IMR-90 (cell line): ENCODE results near the gene CBX3. TPM values are rescaled to one million over a fixed set of nuclear protein-coding genes. Genes with fewer than 3 reads are reported as not detected.
A peak's percentile ranks its signal among the peaks of the same experiment; 100 is the strongest.

Experiments used
- ATAC-seq: fragments of 200-7000 bp; cut with Tn5 transposase; 2 replicates; pipeline ENCODE4 v1.9.1; 2020; ENCODE audit warnings: low read depth, mild to moderate bottlenecking, moderate library complexity
- BruUV-seq: library from RNA; stranded (reverse); fragments of 400-500 nt; replicated peaks from 2 replicates; lab custom pipeline; 2021; lab: Mats Ljungman, UMichigan
- CTCF ChIA-PET: fragments of 300-600 bp; formaldehyde crosslinking; extraction: SDS; loops from one replicate; lab custom pipeline; 2021; ENCODE audit warnings: antibody characterized with exemption; lab: Yijun Ruan, JAX
- POLR2A ChIA-PET: fragments of 300-600 bp; sonication (Branson Sonifier 250); formaldehyde crosslinking; loops from one replicate; lab custom pipeline; 2022; ENCODE audit warnings: antibody characterized with exemption; ENCODE audit not compliant: unreplicated experiment; lab: Charles Lee
- DNase-seq: peaks from one replicate; pipeline ENCODE4 v3.0.0; 2013
- H2AFZ ChIP-seq: replicated peaks from 2 replicates; pipeline ENCODE3; 2013; ENCODE audit warnings: low read length, mild to moderate bottlenecking; ENCODE audit not compliant: poor library complexity
- H2AK5ac ChIP-seq: 2 replicates; pipeline ENCODE4 v1.6.1; 2013; ENCODE audit warnings: low read depth, low read length, inconsistent platforms
- H2AK9ac ChIP-seq: replicated peaks from 2 replicates; pipeline ENCODE3; 2013; ENCODE audit warnings: mild to moderate bottlenecking, low read depth, low read length, moderate library complexity; ENCODE audit not compliant: poor library complexity
- H2BK120ac ChIP-seq: 2 replicates; pipeline ENCODE4 v1.6.1; 2013; ENCODE audit warnings: low read depth, low read length, inconsistent platforms
- H2BK15ac ChIP-seq: 3 replicates; pipeline ENCODE4 v1.6.1; 2013; ENCODE audit warnings: low read depth, low read length, inconsistent platforms
- H2BK20ac ChIP-seq: 2 replicates; pipeline ENCODE4 v1.6.1; 2013; ENCODE audit warnings: low read depth, mild to moderate bottlenecking, inconsistent platforms, low read length, moderate library complexity
- H2BK5ac ChIP-seq: 2 replicates; pipeline ENCODE4 v1.6.1; 2013; ENCODE audit warnings: mild to moderate bottlenecking, low read depth, low read length, inconsistent platforms; ENCODE audit not compliant: poor library complexity, severe bottlenecking
- H3K14ac ChIP-seq: replicated peaks from 2 replicates; pipeline ENCODE4 v1.6.1; 2013; ENCODE audit warnings: low read depth, low read length, inconsistent platforms
- H3K18ac ChIP-seq: 2 replicates; pipeline ENCODE4 v1.6.1; 2013; ENCODE audit warnings: low read depth, low read length, control low read depth
- H3K23ac ChIP-seq: 2 replicates; pipeline ENCODE4 v1.6.1; 2013; ENCODE audit warnings: low read depth, low read length, inconsistent platforms
- H3K27ac ChIP-seq: 2 replicates; pipeline ENCODE4 v1.5.1; 2013; ENCODE audit warnings: mild to moderate bottlenecking, control low read depth, low read length; ENCODE audit not compliant: insufficient read depth
- H3K27me3 ChIP-seq: 2 replicates; pipeline ENCODE4 v1.6.1; 2013; ENCODE audit warnings: low read length; ENCODE audit not compliant: control insufficient read depth, insufficient read depth
- H3K36me3 ChIP-seq: 2 replicates; pipeline ENCODE4 v1.6.1; 2013; ENCODE audit warnings: low read length, mixed read lengths; ENCODE audit not compliant: control insufficient read depth, insufficient read depth
- H3K4ac ChIP-seq: 2 replicates; pipeline ENCODE4 v1.6.1; 2013; ENCODE audit warnings: low read depth, low read length, inconsistent platforms
- H3K4me1 ChIP-seq: 2 replicates; pipeline ENCODE4 v1.6.1; 2013; ENCODE audit warnings: low read length, mixed read lengths; ENCODE audit not compliant: control insufficient read depth, insufficient read depth
- H3K4me2 ChIP-seq: 2 replicates; pipeline ENCODE4 v1.6.1; 2013; ENCODE audit warnings: low read depth, mild to moderate bottlenecking, control low read depth, low read length, moderate library complexity
- H3K4me3 ChIP-seq: 2 replicates; pipeline ENCODE4 v1.5.1; 2013; ENCODE audit warnings: low read depth, mild to moderate bottlenecking, control low read depth, low read length, moderate library complexity; ENCODE audit not compliant: insufficient read depth
- H3K56ac ChIP-seq: 2 replicates; pipeline ENCODE4 v1.6.1; 2013; ENCODE audit warnings: low read length, inconsistent platforms; ENCODE audit not compliant: insufficient read depth; ENCODE audit errors: extremely low read depth
- H3K79me1 ChIP-seq, 2 experiments: 2 replicates each; pipeline ENCODE4 v1.6.1; 2013; ENCODE audit warnings: low read length in 2 of 2, inconsistent platforms in 1 of 2, low read depth in 1 of 2
- H3K9ac ChIP-seq: 2 replicates; pipeline ENCODE4 v1.6.1; 2013; ENCODE audit warnings: low read depth, low read length, control low read depth
- H3K9me1 ChIP-seq: 2 replicates; pipeline ENCODE4 v1.6.1; 2013; ENCODE audit warnings: low read length, inconsistent platforms; ENCODE audit not compliant: insufficient read depth
- H3K9me3 ChIP-seq: 2 replicates; pipeline ENCODE4 v1.6.1; 2013; ENCODE audit warnings: low read length; ENCODE audit not compliant: control insufficient read depth, insufficient read depth
- H4K20me1 ChIP-seq: 2 replicates; pipeline ENCODE4 v1.6.1; 2013; ENCODE audit warnings: low read length, inconsistent platforms; ENCODE audit not compliant: insufficient read depth
- H4K5ac ChIP-seq: 2 replicates; pipeline ENCODE4 v1.6.1; 2013; ENCODE audit warnings: mild to moderate bottlenecking, low read depth, low read length, control low read depth
- H4K8ac ChIP-seq, 2 experiments: 2 replicates each; pipeline ENCODE4 v1.6.1; 2013; ENCODE audit warnings: low read depth in 2 of 2, low read length in 2 of 2, control low read depth in 1 of 2, inconsistent platforms in 1 of 2
- H4K91ac ChIP-seq: 2 replicates; pipeline ENCODE4 v1.6.1; 2013; ENCODE audit warnings: low read depth, low read length, inconsistent platforms; ENCODE audit not compliant: insufficient read depth
- FOS ChIP-seq: fragments of 150-350 bp; IDR thresholded peaks from 2 replicates; pipeline ENCODE4 v1.6.1; 2016; ENCODE audit warnings: low read depth, low read length
- NFE2L2 ChIP-seq: fragments of 150-350 bp; IDR thresholded peaks from 2 replicates; pipeline ENCODE4 v1.6.1; 2016; ENCODE audit warnings: low read depth, mild to moderate bottlenecking, low read length
- WGBS, 2 experiments: methylation state at CpG; one replicate each; pipeline versions ENCODE4 v1.1.5 to v1.1.7; 2013; ENCODE audit warnings: missing lambda C conversion rate in 2 of 2; ENCODE audit not compliant: insufficient read length in 1 of 2; ENCODE audit errors: extremely low coverage in 2 of 2; 5-methylcytosine and 5-hydroxymethylcytosine counted together
- dilution Hi-C: fragments of 300-500 bp; cut with HindIII; formaldehyde crosslinking; loops from one replicate; pipeline ENCODE4 v1.14.3; 2018; ENCODE audit warnings: low sequenced_read_pairs; ENCODE audit not compliant: unreplicated experiment
- in situ Hi-C: fragments of 300-500 bp; cut with MboI; formaldehyde crosslinking; loops from 3 replicates; pipeline ENCODE4 v1.14.3; 2019; ENCODE audit warnings: low sequenced_read_pairs, inconsistent platforms, mixed read lengths
- intact Hi-C: fragments of 100-400 bp; cut with micrococcal nuclease; formaldehyde crosslinking; loops from 2 replicates; pipeline ENCODE4 v1.10.0; 2022
- polyA plus RNA-seq, 3 experiments: library from polyadenylated mRNA; depleted of rRNA; stranded (reverse); fragments of >200 nt; gene quantifications; 2 replicates each; pipeline ENCODE4 v1.2.3, GENCODE V29; 2012; ENCODE audit warnings: low replicate concordance in 1 of 3
- total RNA-seq: library from RNA; depleted of rRNA; stranded (reverse); fragments of >200 nt; gene quantifications from 2 replicates; pipeline ENCODE4 v1.2.3, GENCODE V29; 2012

Gene CBX3
- total and polyA plus RNA-seq, 2 of the 4 experiments (the other 2 are of a cell fraction) = 38.2 to 76.5 TPM

GRCh38 chr7:26156451-26157420, 44.8 kb upstream of the CBX3 start:
- TF ChIP-seq NFE2L2 = no peak
- TF ChIP-seq FOS = peak; percentile 47

More at GRCh38 chr7:26156451-26157420, 44.8 kb upstream of the CBX3 start:
- in situ Hi-C loops = no loop called here
- Histone ChIP-seq H4K8ac (peak overlapping the region; percentile 14 to 84; a peak in 3 of 4 replicates), H3K18ac (peak overlapping the region; percentile 87; the same call in 1 of the 2 replicates), H3K9me3 (no peaks in the 10 kb centered on the region), H4K91ac (peak overlapping the region; percentile 83), H3K4me1 (peaks cover 32% of the 10 kb centered on the region), H3K27ac (peak overlapping the region; percentile 89), H3K23ac (peak overlapping the region; percentile 77), H2BK15ac (peak overlapping the region; percentile 77; the same call in 2 of the 3 replicates), H3K27me3 (no peaks in the 10 kb centered on the region), H3K14ac (peak overlapping the region; percentile 49), H3K4ac (peak overlapping the region; percentile 91), H3K9me1 (peaks cover 44% of the 10 kb centered on the region), H2AK5ac (peak overlapping the region; percentile 72), H2BK5ac (peak overlapping the region; percentile 93), H3K56ac (no peak overlapping the region), H3K4me2 (peak overlapping the region; percentile 82), H4K5ac (peak overlapping the region; percentile 85), H3K4me3 (peak overlapping the region; percentile 20), H4K20me1 (no peaks in the 10 kb centered on the region), H2AFZ (peak overlapping the region; percentile 50), H2AK9ac (peak overlapping the region; percentile 82), H2BK120ac (peak overlapping the region; percentile 90), H3K79me1 (peaks cover 17 to 76% of the 10 kb centered on the region in 2 experiments), H3K9ac (peak overlapping the region; percentile 51; the same call in 1 of the 2 replicates), H2BK20ac (peak overlapping the region; percentile 92), H3K36me3 (no peaks in the 10 kb centered on the region)
- dilution Hi-C loops = no loop called here
- peak; percentile 74 for ATAC-seq
- DNase-seq = peak; percentile 97
- no TSS peak for BruUV-seq
- POLR2A ChIA-PET = no interaction called here
- intact Hi-C loops = loop anchor here (1.0 kb wide), 1 partner anchor 42 kb away; no protein-coding TSS in a partner anchor
- CTCF ChIA-PET = interaction anchor here (0.9 kb wide), 1 partner anchor 21 kb away, joined by 3 read pairs; no protein-coding TSS in a partner anchor
- WGBS, 2 experiments = 89% methylated on average over 9 of the region's 20 CpGs; no CpG with 5 or more reads in 1 of the 2 experiments
